Small intestine (tissue), 7 donors: ENCODE results near the gene ELMO3. TPM values are rescaled to one million over a fixed set of nuclear protein-coding genes. Genes with fewer than 3 reads are reported as not detected.

Experiments
- DNase-seq, 2 donors: peaks; one replicate each; pipeline versions ENCODE4 v3.0.0 to v3.0.0-alpha.2; 2013
- FAIRE-seq: peaks from 2 replicates; lab custom pipeline; 2012; peaks lifted over from hg19 to GRCh38; lab: Jason Lieb, UNC
- H3K27ac ChIP-seq, 3 donors: one replicate each; pipeline ENCODE4 v1.5.1; 2013; ENCODE audit warnings: low read length in 2 of 3, mild to moderate bottlenecking in 2 of 3, control low read depth in 1 of 3, inconsistent platforms in 1 of 3, low read depth in 1 of 3, moderate library complexity in 1 of 3
- H3K27me3 ChIP-seq, 3 donors: one replicate each; pipeline ENCODE4 v1.6.1; 2013; ENCODE audit warnings: low read length in 3 of 3, inconsistent platforms in 1 of 3; ENCODE audit not compliant: control insufficient read depth in 3 of 3, insufficient read depth in 3 of 3
- H3K36me3 ChIP-seq, 3 donors: one replicate each; pipeline ENCODE4 v1.6.1; 2013; ENCODE audit warnings: low read length in 3 of 3, inconsistent platforms in 1 of 3, low read depth in 1 of 3, mild to moderate bottlenecking in 1 of 3, moderate library complexity in 1 of 3; ENCODE audit not compliant: control insufficient read depth in 3 of 3, insufficient read depth in 2 of 3
- H3K4me1 ChIP-seq, 3 donors: one replicate each; pipeline ENCODE4 v1.6.1; 2013; ENCODE audit warnings: low read length in 2 of 3, inconsistent platforms in 1 of 3, low read depth in 1 of 3, mild to moderate bottlenecking in 1 of 3, moderate library complexity in 1 of 3; ENCODE audit not compliant: control insufficient read depth in 3 of 3, insufficient read depth in 2 of 3
- H3K4me3 ChIP-seq, 3 donors: one replicate each; pipeline ENCODE4 v1.5.1; 2013; ENCODE audit warnings: low read length in 3 of 3, control low read depth in 1 of 3, inconsistent platforms in 1 of 3, low read depth in 1 of 3, mild to moderate bottlenecking in 1 of 3, moderate library complexity in 1 of 3
- H3K9me3 ChIP-seq, 2 donors: one replicate each; pipeline ENCODE4 v1.6.1; 2013; ENCODE audit warnings: low read depth in 1 of 2, low read length in 1 of 2; ENCODE audit not compliant: control insufficient read depth in 2 of 2, insufficient read depth in 1 of 2
- WGBS, 3 donors: extraction: QIAGEN DNeasy Blood & Tissue Kit; methylation state at CpG; one replicate each; pipeline ENCODE4 v1.1.7; 2013; 5-methylcytosine and 5-hydroxymethylcytosine counted together
- polyA plus RNA-seq, 4 donors: library from polyadenylated mRNA; stranded (reverse) in 3 of 4; unstranded in 1 of 4; fragments of 200-250 nt in 3 of 4; fragments of 120-200 nt in 1 of 4; gene quantifications; one replicate each; pipeline versions ENCODE4 v1.2.1 to v1.2.3, GENCODE V29; 2013
- donor health status: healthy with polysubstance abuse.
- donor health status: control.
- donor health status: control.
- donor health status: Bipolar disorder and iron deficiency.
- donor health status: healthy.

The ELMO3 gene
- polyA plus RNA-seq, 4 donors = 36.3 to 101 (median 67.4) TPM

GRCh38 chr16:67207249-67208091 lies 8.5 kb downstream of the ELMO3 start:
- H3K9me3 ChIP-seq = no peaks in the 10 kb centered on the region
- DNase-seq (no peak), FAIRE-seq (no peak)
- peaks cover 2 to 61% (median 10%) of the 10 kb centered on the region in 3 donors for H3K36me3 ChIP-seq
- H3K27ac ChIP-seq = no peak overlapping the region
- H3K27me3 ChIP-seq = no peaks in the 10 kb centered on the region
- H3K4me1 ChIP-seq = no peaks in the 10 kb centered on the region
- WGBS, 3 donors = 68 to 76% (median 75%) methylated on average over 21 of the region's 21 CpGs
- no peak overlapping the region for H3K4me3 ChIP-seq

GRCh38 chr16:67208154-67208896 lies 9.4 kb downstream of the ELMO3 start:
- Histone ChIP-seq H3K9me3 (no peaks in the 10 kb centered on the region), H3K27ac (no peak overlapping the region), H3K4me1 (peaks cover 0 to 1% (median 0%) of the 10 kb centered on the region in 3 donors), H3K36me3 (peaks cover 2 to 52% (median 8%) of the 10 kb centered on the region in 3 donors), H3K27me3 (no peaks in the 10 kb centered on the region), H3K4me3 (no peak overlapping the region)
- FAIRE-seq (no peak), DNase-seq (no peak)
- 76 to 86% (median 86%) methylated on average over 10 to 11 of the region's 11 CpGs for WGBS, 3 donors

GRCh38 chr16:67209565-67209964 lies 10.6 kb downstream of the ELMO3 start:
- Histone ChIP-seq H3K36me3 (peaks cover 0 to 42% (median 0%) of the 10 kb centered on the region in 3 donors), H3K9me3 (no peaks in the 10 kb centered on the region), H3K27me3 (no peaks in the 10 kb centered on the region), H3K4me1 (peaks cover 0 to 5% (median 0%) of the 10 kb centered on the region in 3 donors), H3K27ac (no peak overlapping the region), H3K4me3 (no peak overlapping the region)
- 80 to 88% (median 85%) methylated on average over 7 to 8 of the region's 8 CpGs for WGBS, 3 donors
- DNase-seq (no peak), FAIRE-seq (no peak)

- Histone ChIP-seq H3K4me3 (no peak overlapping the region), H3K27ac (no peak overlapping the region), H3K4me1 (peaks cover 0 to 5% (median 0%) of the 10 kb centered on the region in 3 donors), H3K36me3 (peaks cover 0 to 42% (median 0%) of the 10 kb centered on the region in 3 donors), H3K27me3 (no peaks in the 10 kb centered on the region), H3K9me3 (no peaks in the 10 kb centered on the region)
- DNase-seq (no peak), FAIRE-seq (no peak)
- WGBS, 3 donors = 82 to 86% (median 84%) methylated on average over 25 of the region's 25 CpGs
Measured at GRCh38 chr16:67210069-67210937, 11.4 kb downstream of the ELMO3 start.

- no peaks in the 10 kb centered on the region for H3K27me3 ChIP-seq
- H3K4me3 ChIP-seq = no peak overlapping the region
- peaks cover 0 to 39% (median 0%) of the 10 kb centered on the region in 3 donors for H3K36me3 ChIP-seq
- peaks cover 0 to 5% (median 0%) of the 10 kb centered on the region in 3 donors for H3K4me1 ChIP-seq
- no peak overlapping the region for H3K27ac ChIP-seq
- no peaks in the 10 kb centered on the region for H3K9me3 ChIP-seq
- WGBS, 3 donors = 85 to 91% (median 87%) methylated on average over 7 of the region's 7 CpGs
- no peak for DNase-seq
- FAIRE-seq = no peak
Measured at GRCh38 chr16:67211674-67212073, 12.7 kb downstream of the ELMO3 start.

- Histone ChIP-seq H3K27ac (no peak overlapping the region), H3K4me3 (no peak overlapping the region), H3K36me3 (peaks cover 0 to 33% (median 0%) of the 10 kb centered on the region in 3 donors), H3K9me3 (no peaks in the 10 kb centered on the region), H3K27me3 (no peaks in the 10 kb centered on the region), H3K4me1 (peaks cover 0 to 5% (median 0%) of the 10 kb centered on the region in 3 donors)
- FAIRE-seq (no peak), DNase-seq (no peak)
Measured at GRCh38 chr16:67212766-67213165, 13.8 kb downstream of the ELMO3 start.

GRCh38 chr16:67213197-67214019 lies 14.5 kb downstream of the ELMO3 start:
- Histone ChIP-seq H3K27me3 (no peaks in the 10 kb centered on the region), H3K9me3 (no peaks in the 10 kb centered on the region), H3K4me3 (no peak overlapping the region), H3K27ac (no peak overlapping the region), H3K36me3 (peaks cover 0 to 32% (median 0%) of the 10 kb centered on the region in 3 donors), H3K4me1 (peaks cover 0 to 5% (median 0%) of the 10 kb centered on the region in 3 donors)
- WGBS, 3 donors = 54 to 73% (median 56%) methylated on average over 8 of the region's 8 CpGs
- FAIRE-seq (no peak), DNase-seq (no peak)
